ENCODE measurements around the gene DHCR24. TPM values are rescaled to one million over a fixed set of nuclear protein-coding genes. Genes with fewer than 3 reads are reported as not detected.

Gene DHCR24
- total RNA-seq, 1 experiment from 2014 or later = 337 TPM

- POLR2A ChIA-PET = no interaction called here
- peaks cover 34% of the 10 kb centered on the region for H3K9me3 Mint-ChIP-seq
- no peak for DNase-seq (ENCODE audit: low spot score)
- CTCF ChIA-PET = interaction anchor here (1.0 to 3.6 kb wide), 4 partner anchors 17 to 95 kb away, joined by 3 to 14 read pairs (median 4); no protein-coding TSS in a partner anchor
- H3K27ac Mint-ChIP-seq = no peak overlapping the region
- no peak overlapping the region for H3K4me3 Mint-ChIP-seq
- peaks cover 21% of the 10 kb centered on the region for H3K36me3 Mint-ChIP-seq
- ATAC-seq = no peak
- peaks cover 14% of the 10 kb centered on the region for H3K27me3 Mint-ChIP-seq (ENCODE audit: low read depth)
- no peaks in the 10 kb centered on the region for H3K4me1 Mint-ChIP-seq
- TF ChIP-seq EMX1 (CRISPR knock-in tag; IDR thresholded peaks at IDR 0.05) (no peak), CTCF (IDR thresholded peaks at IDR 0.05) (no peak), ETV6 (CRISPR knock-in tag; IDR thresholded peaks at IDR 0.05) (no peak), E2F4 (CRISPR knock-in tag; IDR thresholded peaks at IDR 0.05; ENCODE audit: borderline replicate concordance, low read depth) (no peak), PRDM15 (CRISPR knock-in tag; IDR thresholded peaks at IDR 0.05) (no peak), ATF6 (CRISPR knock-in tag; IDR thresholded peaks at IDR 0.05) (no peak), HMGA2 (CRISPR knock-in tag; IDR thresholded peaks at IDR 0.05) (no peak), IRF1 (CRISPR knock-in tag; IDR thresholded peaks at IDR 0.05) (no peak), FOXP1 (CRISPR knock-in tag; IDR thresholded peaks at IDR 0.05; ENCODE audit: borderline replicate concordance) (no peak), E2F5 (CRISPR knock-in tag; IDR thresholded peaks at IDR 0.05) (no peak), GTF2I (CRISPR knock-in tag; conservative IDR thresholded peaks at IDR 0.05) (no peak), MAX (CRISPR knock-in tag; IDR thresholded peaks at IDR 0.05) (no peak)
Measured at GRCh38 chr1:54927472-54928240, 40.7 kb upstream of the DHCR24 start.

- no peak overlapping the region for H3K4me3 Mint-ChIP-seq
- ChIA-PET CTCF (interaction anchor here (1.0 to 3.6 kb wide), 4 partner anchors 18 to 95 kb away, joined by 3 to 14 read pairs (median 4); no protein-coding TSS in a partner anchor), POLR2A (no interaction called here)
- ATAC-seq (no peak), DNase-seq (ENCODE audit: low spot score) (no peak)
- peaks cover 21% of the 10 kb centered on the region for H3K36me3 Mint-ChIP-seq
- peaks cover 14% of the 10 kb centered on the region for H3K27me3 Mint-ChIP-seq (ENCODE audit: low read depth)
- no peak overlapping the region for H3K27ac Mint-ChIP-seq
- H3K9me3 Mint-ChIP-seq = peaks cover 35% of the 10 kb centered on the region
- H3K4me1 Mint-ChIP-seq = no peaks in the 10 kb centered on the region
- TF ChIP-seq E2F1 (CRISPR knock-in tag; IDR thresholded peaks at IDR 0.05) (no peak), USF1 (CRISPR knock-in tag; IDR thresholded peaks at IDR 0.05) (no peak), JAZF1 (CRISPR knock-in tag; IDR thresholded peaks at IDR 0.05) (no peak), ZNF317 (CRISPR knock-in tag; IDR thresholded peaks at IDR 0.05; ENCODE audit: borderline replicate concordance, low read depth) (no peak), MLX (CRISPR knock-in tag; IDR thresholded peaks at IDR 0.05) (no peak), FOXP4 (CRISPR knock-in tag; IDR thresholded peaks at IDR 0.05) (no peak)
Measured at GRCh38 chr1:54926970-54927369, 40.0 kb upstream of the DHCR24 start.
